Forelimb muscle (tissue), 1 donor: Measurements from ENCODE around the gene GLTP. TPM values are rescaled to one million over a fixed set of nuclear protein-coding genes. Genes with fewer than 3 reads are reported as not detected.

ENCODE experiments used
- DNase-seq: peaks from one replicate; pipeline ENCODE4 v3.0.0-alpha.2; 2013; ENCODE audit warnings: low read depth
- polyA plus RNA-seq: library from polyadenylated mRNA; unstranded; fragments of 120-200 nt; gene quantifications from one replicate; pipeline ENCODE4 v1.2.1, GENCODE V29; 2013; ENCODE audit not compliant: insufficient read length

The GLTP gene
- polyA plus RNA-seq, 1 donor = 19.3 TPM

- DNase-seq = no peak
Observed at GRCh38 chr12:109822951-109823411, 57.4 kb downstream of the GLTP start.

GRCh38 chr12:109822416-109822815 is 57.9 kb downstream of the GLTP start:
- DNase-seq = no peak

- DNase-seq = no peak
Observed at GRCh38 chr12:109821968-109822367, 58.4 kb downstream of the GLTP start.

GRCh38 chr12:109820816-109821381 is 59.4 kb downstream of the GLTP start:
- no peak for DNase-seq

GRCh38 chr12:109818905-109819500 is 61.3 kb downstream of the GLTP start:
- DNase-seq = no peak

- DNase-seq = no peak
Observed at GRCh38 chr12:109818253-109818652, 62.1 kb downstream of the GLTP start.

GRCh38 chr12:109817627-109818231 is 62.6 kb downstream of the GLTP start:
- DNase-seq = no peak

- no peak for DNase-seq
Observed at GRCh38 chr12:109816870-109817269, 63.5 kb downstream of the GLTP start.

- no peak for DNase-seq
Observed at GRCh38 chr12:109815757-109816617, 64.4 kb downstream of the GLTP start.

GRCh38 chr12:109815225-109815624 is 65.1 kb downstream of the GLTP start:
- DNase-seq = no peak

- DNase-seq = no peak
Observed at GRCh38 chr12:109814600-109815150, 65.7 kb downstream of the GLTP start.

- no peak for DNase-seq
Observed at GRCh38 chr12:109813810-109814416, 66.4 kb downstream of the GLTP start.

GRCh38 chr12:109811624-109811995 is 68.7 kb downstream of the GLTP start:
- DNase-seq = no peak

GRCh38 chr12:109810954-109811623 is 69.3 kb downstream of the GLTP start:
- no peak for DNase-seq

- no peak for DNase-seq
Observed at GRCh38 chr12:109808876-109809646, 71.3 kb downstream of the GLTP start.

GRCh38 chr12:109807954-109808643 is 72.2 kb downstream of the GLTP start:
- DNase-seq = no peak

GRCh38 chr12:109804820-109805761 is 75.2 kb downstream of the GLTP start:
- DNase-seq = peak; percentile 6

- no peak for DNase-seq
Observed at GRCh38 chr12:109803678-109804077, 76.7 kb downstream of the GLTP start.

GRCh38 chr12:109802828-109803227 is 77.5 kb downstream of the GLTP start:
- DNase-seq = no peak
